ENCODE measurements around the gene ATRNL1. TPM values are rescaled to one million over a fixed set of nuclear protein-coding genes. Genes with fewer than 3 reads are reported as not detected.

Gene ATRNL1
- total and polyA plus RNA-seq, 7 experiments from 2014 or later = 0.46 to 1.0 TPM; not detected in 5

DNA sequence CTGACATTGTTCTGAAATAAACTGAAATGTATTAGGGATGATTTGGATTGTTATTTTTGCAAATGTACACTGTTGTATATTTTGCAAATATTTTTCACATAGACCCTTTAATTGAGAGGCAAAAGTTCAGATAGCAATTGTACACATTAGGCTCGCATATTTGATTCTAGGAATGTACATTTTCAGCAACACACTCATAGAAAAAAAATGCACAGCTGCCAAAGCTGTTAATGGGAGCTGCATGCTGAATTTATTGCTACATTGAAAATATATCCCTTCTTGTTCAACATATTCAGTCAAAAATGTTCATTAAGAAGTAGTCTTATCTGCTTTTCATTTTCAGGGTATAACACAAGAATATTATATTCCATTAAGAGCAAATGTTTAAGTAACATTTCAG is 512.9 kb downstream of the ATRNL1 start:
- no peaks in the 10 kb centered on the region for H3K27me3 Mint-ChIP-seq
- H3K27ac Mint-ChIP-seq = no peak overlapping the region
- no peak overlapping the region for H3K4me3 ChIP-seq (ENCODE audit: low read length)
- intact Hi-C loops (cut with micrococcal nuclease) = no loop called here
- no peak overlapping the region for H3K4me3 Mint-ChIP-seq
- H3K4me1 Mint-ChIP-seq = no peaks in the 10 kb centered on the region
- no peaks in the 10 kb centered on the region for H3K4me1 ChIP-seq (ENCODE audit: control insufficient read depth in 2 of 2, insufficient read depth in 2 of 2, low read length in 2 of 2)
- ChIA-PET POLR2A (no interaction called here), CTCF (no interaction called here)
- ATAC-seq = no peak
- H3K9me3 Mint-ChIP-seq = peaks cover 0 to 4% (median 0%) of the 10 kb centered on the region in 11 donors
- no peaks in the 10 kb centered on the region for H3K36me3 Mint-ChIP-seq
- DNase-seq = no peak
- H3K36me3 ChIP-seq (ENCODE audit: control insufficient read depth in 2 of 3, insufficient read depth in 3 of 3, low read length in 3 of 3) = no peaks in the 10 kb centered on the region
- no peaks in the 10 kb centered on the region for H3K9me3 ChIP-seq (ENCODE audit: control insufficient read depth in 2 of 3, low read length in 3 of 3)
- H3K27me3 ChIP-seq (ENCODE audit: control insufficient read depth in 2 of 2, insufficient read depth in 2 of 2, low read length in 2 of 2) = no peaks in the 10 kb centered on the region
- H3K27ac ChIP-seq (ENCODE audit: low read depth, low read length) = no peak overlapping the region

DNA sequence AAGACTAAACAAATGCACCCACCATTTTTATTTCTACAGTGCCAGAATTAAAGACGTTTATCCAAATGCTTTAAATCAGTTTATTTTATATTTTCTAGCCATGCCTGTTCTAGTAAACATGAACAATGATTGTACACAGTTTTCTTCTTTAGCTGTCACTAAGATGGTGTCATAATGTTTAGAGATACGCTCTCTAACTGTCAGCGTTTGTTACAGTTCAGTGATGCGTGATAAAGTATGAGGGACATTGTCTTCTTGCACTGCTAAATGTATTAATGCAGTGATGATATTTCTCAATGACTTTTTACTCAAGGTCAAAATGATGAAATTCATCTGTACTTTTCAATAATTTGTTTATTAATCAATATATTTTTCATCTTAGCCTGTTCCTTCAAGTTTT is 513.6 kb downstream of the ATRNL1 start:
- no peaks in the 10 kb centered on the region for H3K27me3 ChIP-seq (ENCODE audit: control insufficient read depth in 2 of 2, insufficient read depth in 2 of 2, low read length in 2 of 2)
- H3K36me3 ChIP-seq (ENCODE audit: control insufficient read depth in 2 of 3, insufficient read depth in 3 of 3, low read length in 3 of 3) = no peaks in the 10 kb centered on the region
- H3K36me3 Mint-ChIP-seq = no peaks in the 10 kb centered on the region
- H3K4me1 ChIP-seq (ENCODE audit: control insufficient read depth in 2 of 2, insufficient read depth in 2 of 2, low read length in 2 of 2) = no peaks in the 10 kb centered on the region
- ChIA-PET CTCF (no interaction called here), POLR2A (no interaction called here)
- ATAC-seq (no peak), DNase-seq (no peak)
- no peak overlapping the region for H3K4me3 Mint-ChIP-seq
- H3K27ac ChIP-seq (ENCODE audit: low read depth, low read length) = no peak overlapping the region
- H3K9me3 Mint-ChIP-seq = peaks cover 0 to 4% (median 0%) of the 10 kb centered on the region in 11 donors
- no peak overlapping the region for H3K4me3 ChIP-seq (ENCODE audit: low read length)
- no peaks in the 10 kb centered on the region for H3K9me3 ChIP-seq (ENCODE audit: control insufficient read depth in 2 of 3, low read length in 3 of 3)
- H3K27ac Mint-ChIP-seq = no peak overlapping the region
- intact Hi-C loops (cut with micrococcal nuclease) = no loop called here
- no peaks in the 10 kb centered on the region for H3K27me3 Mint-ChIP-seq
- H3K4me1 Mint-ChIP-seq = no peaks in the 10 kb centered on the region

DNA sequence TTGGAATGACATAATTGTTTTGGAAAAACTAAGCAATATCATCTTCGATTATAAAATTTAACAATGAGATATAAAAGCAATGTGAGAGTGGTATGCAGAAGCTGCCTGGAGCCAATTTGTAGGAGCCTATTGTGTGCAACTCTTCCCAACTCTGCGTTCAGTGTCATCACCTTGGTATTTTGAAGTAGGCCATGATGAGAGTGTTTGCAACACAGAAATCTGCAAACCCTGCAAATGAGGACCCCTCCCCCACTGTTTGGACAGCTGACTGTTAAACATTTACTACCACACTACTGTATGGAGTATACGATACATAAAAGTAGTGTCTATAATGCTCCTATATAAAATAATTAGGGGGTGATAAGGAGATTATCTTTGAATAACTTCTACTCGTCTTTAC is 531.3 kb downstream of the ATRNL1 start:
- H3K9me3 ChIP-seq (ENCODE audit: control insufficient read depth in 2 of 3, low read length in 3 of 3) = no peaks in the 10 kb centered on the region
- Mint-ChIP-seq H3K4me1 (no peaks in the 10 kb centered on the region), H3K36me3 (no peaks in the 10 kb centered on the region), H3K9me3 (peaks cover 0 to 13% (median 2%) of the 10 kb centered on the region in 11 donors), H3K27me3 (no peaks in the 10 kb centered on the region), H3K4me3 (no peak overlapping the region), H3K27ac (no peak overlapping the region)
- ChIA-PET POLR2A (no interaction called here), CTCF (no interaction called here)
- no peaks in the 10 kb centered on the region for H3K27me3 ChIP-seq (ENCODE audit: control insufficient read depth in 2 of 2, insufficient read depth in 2 of 2, low read length in 2 of 2)
- no peaks in the 10 kb centered on the region for H3K36me3 ChIP-seq (ENCODE audit: control insufficient read depth in 2 of 3, insufficient read depth in 3 of 3, low read length in 3 of 3)
- no peaks in the 10 kb centered on the region for H3K4me1 ChIP-seq (ENCODE audit: control insufficient read depth in 2 of 2, insufficient read depth in 2 of 2, low read length in 2 of 2)
- ATAC-seq (no peak), DNase-seq (no peak)
- no peak overlapping the region for H3K4me3 ChIP-seq (ENCODE audit: low read length)
- H3K27ac ChIP-seq (ENCODE audit: low read depth, low read length) = no peak overlapping the region
- intact Hi-C loops (cut with micrococcal nuclease) = no loop called here

DNA sequence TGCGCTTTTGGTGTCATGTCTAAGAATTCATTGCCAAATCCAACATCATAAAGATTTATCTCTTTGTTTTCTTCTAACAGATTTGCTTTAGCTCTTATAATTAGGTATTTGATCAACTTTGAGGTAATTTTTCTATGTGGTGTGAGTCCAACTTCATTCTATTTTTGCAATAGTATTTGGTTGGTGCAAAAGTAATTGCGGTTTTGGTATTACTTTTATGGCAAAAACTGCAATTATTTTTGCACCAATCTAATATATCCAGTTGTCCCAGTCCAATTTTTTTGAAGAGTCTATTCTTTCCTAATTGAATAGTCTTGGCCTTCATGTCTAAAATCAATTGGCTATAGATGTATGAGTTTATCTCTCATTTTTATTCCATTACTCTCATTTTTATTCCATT is 535.5 kb downstream of the ATRNL1 start:
- intact Hi-C loops (cut with micrococcal nuclease) = no loop called here
- ATAC-seq (no peak), DNase-seq (no peak)
- no peaks in the 10 kb centered on the region for H3K36me3 ChIP-seq (ENCODE audit: control insufficient read depth in 2 of 3, insufficient read depth in 3 of 3, low read length in 3 of 3)
- no peaks in the 10 kb centered on the region for H3K4me1 Mint-ChIP-seq
- H3K9me3 ChIP-seq (ENCODE audit: control insufficient read depth in 2 of 3, low read length in 3 of 3) = no peaks in the 10 kb centered on the region
- H3K27me3 Mint-ChIP-seq = no peaks in the 10 kb centered on the region
- no peak overlapping the region for H3K4me3 ChIP-seq (ENCODE audit: low read length)
- no peak overlapping the region for H3K4me3 Mint-ChIP-seq
- ChIA-PET POLR2A (no interaction called here), CTCF (no interaction called here)
- H3K36me3 Mint-ChIP-seq = no peaks in the 10 kb centered on the region
- no peaks in the 10 kb centered on the region for H3K27me3 ChIP-seq (ENCODE audit: control insufficient read depth in 2 of 2, insufficient read depth in 2 of 2, low read length in 2 of 2)
- no peak overlapping the region for H3K27ac ChIP-seq (ENCODE audit: low read depth, low read length)
- no peak overlapping the region for H3K27ac Mint-ChIP-seq
- H3K4me1 ChIP-seq (ENCODE audit: control insufficient read depth in 2 of 2, insufficient read depth in 2 of 2, low read length in 2 of 2) = no peaks in the 10 kb centered on the region
- peaks cover 0 to 5% (median 0%) of the 10 kb centered on the region in 11 donors for H3K9me3 Mint-ChIP-seq

DNA sequence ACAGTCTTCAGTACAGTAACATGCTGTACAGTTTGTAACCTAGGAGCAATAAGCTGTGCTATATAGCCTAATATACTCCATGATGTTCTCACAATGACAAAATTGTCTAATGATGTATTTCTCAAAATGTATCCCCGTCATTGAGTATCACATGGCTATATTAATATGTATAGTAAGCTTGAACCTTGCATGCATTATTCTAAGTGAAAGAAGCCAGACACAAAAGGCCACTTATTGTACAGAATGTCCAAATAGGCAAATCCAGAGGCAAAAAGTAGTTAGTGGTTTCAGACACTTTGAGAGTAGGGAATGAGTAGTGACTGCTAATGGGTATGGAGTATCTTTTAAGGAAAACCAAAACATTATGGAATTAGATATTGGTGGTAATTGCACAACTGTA is 545.1 kb downstream of the ATRNL1 start:
- no peak overlapping the region for H3K4me3 Mint-ChIP-seq
- CTCF ChIA-PET = no interaction called here
- POLR2A ChIA-PET = no interaction called here

DNA sequence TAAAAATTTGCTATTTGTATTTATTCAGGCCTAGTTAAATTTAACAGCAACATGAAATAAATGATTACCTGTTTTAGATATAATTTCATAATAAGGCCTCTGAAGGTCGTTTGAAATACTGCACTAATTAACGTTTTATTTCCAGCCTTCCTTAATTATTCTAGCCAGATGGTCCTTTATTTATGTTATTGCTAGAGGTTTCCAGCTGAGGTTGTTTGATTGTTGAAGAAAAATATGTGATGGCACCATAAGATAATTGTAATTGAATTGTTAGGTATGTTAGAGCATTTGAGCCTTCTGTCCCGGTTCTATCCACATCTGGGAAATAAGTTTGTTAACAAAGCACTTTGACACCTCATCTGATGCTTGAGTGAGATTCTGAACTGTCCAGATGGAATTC is 556.1 kb downstream of the ATRNL1 start:
- ATAC-seq = no peak

More for the DNA sequence above, 545.1 kb downstream of the ATRNL1 start:
- Mint-ChIP-seq H3K9me3 (peaks cover 0 to 21% (median 0%) of the 10 kb centered on the region in 11 donors), H3K36me3 (no peaks in the 10 kb centered on the region), H3K4me1 (no peaks in the 10 kb centered on the region), H3K27me3 (no peaks in the 10 kb centered on the region), H3K27ac (no peak overlapping the region)
- ATAC-seq = no peak
- Histone ChIP-seq H3K27ac (ENCODE audit: low read depth, low read length) (no peak overlapping the region), H3K27me3 (ENCODE audit: control insufficient read depth in 2 of 2, insufficient read depth in 2 of 2, low read length in 2 of 2) (no peaks in the 10 kb centered on the region), H3K9me3 (ENCODE audit: control insufficient read depth in 2 of 3, low read length in 3 of 3) (no peaks in the 10 kb centered on the region), H3K4me3 (ENCODE audit: low read length) (no peak overlapping the region), H3K36me3 (ENCODE audit: control insufficient read depth in 2 of 3, insufficient read depth in 3 of 3, low read length in 3 of 3) (no peaks in the 10 kb centered on the region), H3K4me1 (ENCODE audit: control insufficient read depth in 2 of 2, insufficient read depth in 2 of 2, low read length in 2 of 2) (no peaks in the 10 kb centered on the region)
- DNase-seq = no peak
- intact Hi-C loops (cut with micrococcal nuclease) = no loop called here

DNA sequence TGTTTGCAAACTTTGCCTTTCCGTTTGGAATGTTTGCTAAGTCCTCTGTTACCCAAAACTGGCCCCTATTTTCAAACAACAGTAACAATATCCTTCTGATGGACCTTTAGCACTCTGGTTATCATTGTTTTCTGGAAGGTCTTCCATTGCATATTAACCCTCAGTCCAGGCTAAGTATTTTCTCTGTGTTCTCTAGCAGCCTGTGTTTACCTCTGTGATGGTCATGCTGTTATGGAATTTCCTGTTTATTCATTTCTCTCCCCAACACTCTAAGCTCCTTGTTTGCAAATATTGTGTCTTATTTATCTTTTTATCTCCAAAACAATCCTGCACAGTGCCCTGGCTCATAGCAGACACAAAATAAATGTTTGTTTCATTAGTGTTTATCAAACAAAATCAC is 560.3 kb downstream of the ATRNL1 start:
- CTCF ChIA-PET = no interaction called here
- no peaks in the 10 kb centered on the region for H3K36me3 Mint-ChIP-seq
- Histone ChIP-seq H3K36me3 (ENCODE audit: control insufficient read depth in 2 of 3, insufficient read depth in 3 of 3, low read length in 3 of 3) (no peaks in the 10 kb centered on the region), H3K9me3 (ENCODE audit: control insufficient read depth in 2 of 3, low read length in 3 of 3) (no peaks in the 10 kb centered on the region), H3K27me3 (ENCODE audit: control insufficient read depth in 2 of 2, insufficient read depth in 2 of 2, low read length in 2 of 2) (no peaks in the 10 kb centered on the region), H3K4me1 (ENCODE audit: control insufficient read depth in 2 of 2, insufficient read depth in 2 of 2, low read length in 2 of 2) (no peaks in the 10 kb centered on the region), H3K4me3 (ENCODE audit: low read length) (no peak overlapping the region), H3K27ac (ENCODE audit: low read depth, low read length) (no peak overlapping the region)
- DNase-seq (no peak), ATAC-seq (no peak)
- intact Hi-C loops (cut with micrococcal nuclease) = no loop called here
- no peaks in the 10 kb centered on the region for H3K27me3 Mint-ChIP-seq
- no peaks in the 10 kb centered on the region for H3K4me1 Mint-ChIP-seq
- POLR2A ChIA-PET = no interaction called here
- no peak overlapping the region for H3K4me3 Mint-ChIP-seq
- peaks cover 0 to 6% (median 0%) of the 10 kb centered on the region in 11 donors for H3K9me3 Mint-ChIP-seq
- no peak overlapping the region for H3K27ac Mint-ChIP-seq

More for the DNA sequence above, 556.1 kb downstream of the ATRNL1 start:
- DNase-seq = no peak
- intact Hi-C loops (cut with micrococcal nuclease) = no loop called here
- H3K9me3 Mint-ChIP-seq = peaks cover 0 to 9% (median 0%) of the 10 kb centered on the region in 11 donors
- no peaks in the 10 kb centered on the region for H3K4me1 Mint-ChIP-seq
- Histone ChIP-seq H3K27ac (ENCODE audit: low read depth, low read length) (no peak overlapping the region), H3K4me1 (ENCODE audit: control insufficient read depth in 2 of 2, insufficient read depth in 2 of 2, low read length in 2 of 2) (no peaks in the 10 kb centered on the region), H3K36me3 (ENCODE audit: control insufficient read depth in 2 of 3, insufficient read depth in 3 of 3, low read length in 3 of 3) (no peaks in the 10 kb centered on the region), H3K9me3 (ENCODE audit: control insufficient read depth in 2 of 3, low read length in 3 of 3) (no peaks in the 10 kb centered on the region), H3K4me3 (ENCODE audit: low read length) (no peak overlapping the region), H3K27me3 (ENCODE audit: control insufficient read depth in 2 of 2, insufficient read depth in 2 of 2, low read length in 2 of 2) (no peaks in the 10 kb centered on the region)
- H3K4me3 Mint-ChIP-seq = no peak overlapping the region
- ChIA-PET POLR2A (no interaction called here), CTCF (no interaction called here)
- H3K27me3 Mint-ChIP-seq = no peaks in the 10 kb centered on the region
- H3K27ac Mint-ChIP-seq = no peak overlapping the region
- H3K36me3 Mint-ChIP-seq = no peaks in the 10 kb centered on the region
